ENCODE measurements around the gene HLF.

DNA sequence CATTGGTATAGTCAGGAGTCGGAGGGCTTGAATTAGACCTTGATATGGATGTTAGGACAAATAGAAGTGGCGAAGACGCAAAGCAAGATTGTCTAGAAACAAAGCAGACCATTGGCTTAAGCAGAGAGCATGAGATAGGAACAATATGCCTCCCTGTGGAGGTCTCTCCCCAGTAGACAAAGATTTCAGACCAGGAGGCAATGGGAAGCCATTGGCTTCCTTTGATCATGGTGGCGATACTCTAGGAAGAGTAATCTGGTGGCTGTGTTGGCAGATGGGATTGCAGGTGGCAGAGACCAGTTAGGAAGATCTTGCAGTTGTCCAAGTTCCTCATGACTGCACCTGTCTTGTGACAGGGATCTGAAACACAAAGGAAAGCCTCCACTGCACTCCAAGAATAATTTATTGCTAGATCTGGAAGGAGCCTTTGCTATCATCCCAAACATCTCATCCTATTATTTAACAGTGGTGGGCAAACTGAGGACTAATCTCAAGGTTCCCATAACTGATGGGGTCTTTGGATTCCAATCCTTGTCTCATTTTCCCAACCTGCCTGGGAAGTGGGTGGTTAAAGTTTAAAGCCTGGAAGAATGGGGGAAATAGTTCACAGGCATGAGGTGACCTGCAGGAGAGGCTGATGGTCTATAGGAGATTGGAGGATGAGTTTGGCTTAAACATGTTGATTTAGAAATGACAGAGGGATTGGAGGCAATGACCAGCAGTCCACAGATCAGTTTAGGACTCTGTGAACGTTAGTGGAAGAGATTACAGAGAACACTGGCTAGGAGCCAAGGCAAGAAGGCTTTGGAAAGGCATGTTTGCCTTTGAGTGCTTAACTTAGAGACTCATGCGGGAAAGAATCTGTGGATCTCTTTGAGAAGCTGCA, 37.0 kb downstream of the HLF start:
- TF ChIP-seq, protein P1, sequence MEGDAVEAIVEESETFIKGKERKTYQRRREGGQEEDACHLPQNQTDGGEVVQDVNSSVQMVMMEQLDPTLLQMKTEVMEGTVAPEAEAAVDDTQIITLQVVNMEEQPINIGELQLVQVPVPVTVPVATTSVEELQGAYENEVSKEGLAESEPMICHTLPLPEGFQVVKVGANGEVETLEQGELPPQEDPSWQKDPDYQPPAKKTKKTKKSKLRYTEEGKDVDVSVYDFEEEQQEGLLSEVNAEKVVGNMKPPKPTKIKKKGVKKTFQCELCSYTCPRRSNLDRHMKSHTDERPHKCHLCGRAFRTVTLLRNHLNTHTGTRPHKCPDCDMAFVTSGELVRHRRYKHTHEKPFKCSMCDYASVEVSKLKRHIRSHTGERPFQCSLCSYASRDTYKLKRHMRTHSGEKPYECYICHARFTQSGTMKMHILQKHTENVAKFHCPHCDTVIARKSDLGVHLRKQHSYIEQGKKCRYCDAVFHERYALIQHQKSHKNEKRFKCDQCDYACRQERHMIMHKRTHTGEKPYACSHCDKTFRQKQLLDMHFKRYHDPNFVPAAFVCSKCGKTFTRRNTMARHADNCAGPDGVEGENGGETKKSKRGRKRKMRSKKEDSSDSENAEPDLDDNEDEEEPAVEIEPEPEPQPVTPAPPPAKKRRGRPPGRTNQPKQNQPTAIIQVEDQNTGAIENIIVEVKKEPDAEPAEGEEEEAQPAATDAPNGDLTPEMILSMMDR (IDR thresholded peaks at IDR 0.05; ENCODE audit: low read depth, low read length, missing input control), result no peak
- no peak for TF ChIP-seq TAF1 (conservative IDR thresholded peaks at IDR 0.05)
- peak; percentile 94 for TF ChIP-seq SP1 (IDR thresholded peaks at IDR 0.05)

All from liver (tissue), 3 donors.